PFSK-1 (cell line): ENCODE measurements around the gene DLX1.

Source experiments
- FOXP2 ChIP-seq: optimal IDR thresholded peaks from 2 replicates; pipeline ENCODE3; 2011; ENCODE audit warnings: borderline replicate concordance, control low read depth, inconsistent platforms; ENCODE audit not compliant: insufficient read depth; ENCODE audit errors: extremely low read length, extremely low read depth
- POLR2AphosphoS5 ChIP-seq: IDR thresholded peaks from 2 replicates; pipeline ENCODE4 v1.6.1; 2012; ENCODE audit warnings: low read depth, mild to moderate bottlenecking, control low read depth, low read length, moderate library complexity
- REST ChIP-seq, 2 experiments: IDR thresholded peaks; 2 replicates each; pipeline versions ENCODE4 v1.6.1 to v1.8.0; 2011 to 2012; ENCODE audit warnings: low read depth in 2 of 2, low read length in 2 of 2, control low read depth in 1 of 2, inconsistent platforms in 1 of 2, mild to moderate bottlenecking in 1 of 2, moderate library complexity in 1 of 2; ENCODE audit not compliant: insufficient read depth in 1 of 2
- SIN3A ChIP-seq: IDR thresholded peaks from 2 replicates; pipeline ENCODE4 v1.6.1; 2012; ENCODE audit warnings: mild to moderate bottlenecking, low read length, moderate library complexity, borderline replicate concordance; ENCODE audit not compliant: insufficient read depth
- TAF1 ChIP-seq: IDR thresholded peaks from 2 replicates; pipeline ENCODE4 v1.6.1; 2012; ENCODE audit warnings: low read length, control low read depth, borderline replicate concordance; ENCODE audit not compliant: insufficient read depth

DLX1 gene

GRCh38 chr2:172113617-172114016, 28.3 kb downstream of the DLX1 start:
- TF ChIP-seq POLR2AphosphoS5 (no peak), FOXP2 (no peak)

GRCh38 chr2:172114579-172114978, 29.3 kb downstream of the DLX1 start:
- no peak for TF ChIP-seq SIN3A

- no peak for TF ChIP-seq POLR2AphosphoS5
- no peak for TF ChIP-seq FOXP2
- no peak for TF ChIP-seq SIN3A
- TF ChIP-seq REST (IDR thresholded peaks at IDR 0.05; ENCODE audit: insufficient read depth in 1 of 2, low read depth in 2 of 2, low read length in 2 of 2), result no peak
- no peak for TF ChIP-seq TAF1
These were observed 30.8 kb downstream of the DLX1 start for GRCh38 chr2:172116107-172116506.

GRCh38 chr2:172119089-172119488, 33.8 kb downstream of the DLX1 start:
- TF ChIP-seq POLR2AphosphoS5 (no peak), REST (IDR thresholded peaks at IDR 0.05; ENCODE audit: insufficient read depth in 1 of 2, low read depth in 2 of 2, low read length in 2 of 2) (no peak), SIN3A (no peak), FOXP2 (no peak), TAF1 (no peak)

- no peak for TF ChIP-seq TAF1
- TF ChIP-seq REST (IDR thresholded peaks at IDR 0.05; ENCODE audit: insufficient read depth in 1 of 2, low read depth in 2 of 2, low read length in 2 of 2), result no peak
- TF ChIP-seq POLR2AphosphoS5, result no peak
- no peak for TF ChIP-seq SIN3A
- no peak for TF ChIP-seq FOXP2
These were observed 34.8 kb downstream of the DLX1 start for GRCh38 chr2:172120118-172120517.

- TF ChIP-seq TAF1 (no peak), REST (IDR thresholded peaks at IDR 0.05; ENCODE audit: insufficient read depth in 1 of 2, low read depth in 2 of 2, low read length in 2 of 2) (no peak), FOXP2 (no peak), SIN3A (no peak), POLR2AphosphoS5 (no peak)
These were observed 43.2 kb downstream of the DLX1 start for GRCh38 chr2:172128484-172128883.
